Heart left ventricle (tissue), 16 donors: Measurements from ENCODE around the gene SYNGAP1. TPM values are rescaled to one million over a fixed set of nuclear protein-coding genes. Genes with fewer than 3 reads are reported as not detected.

Source experiments
- ATAC-seq, 4 donors: fragments of 200-7000 bp; cut with Tn5 transposase; one replicate each; pipeline ENCODE4 v1.9.1; 2020 to 2022; ENCODE audit warnings: moderate library complexity in 4 of 4, mild to moderate bottlenecking in 3 of 4, moderate number of reproducible peaks in 1 of 4
- DNase-seq, 5 donors: peaks; one replicate each; pipeline ENCODE4 v3.0.0-alpha.2; 2020
- H3K27ac ChIP-seq, 12 donors: fragments of 200-600 bp; sonication (generic) in 4 of 12; one replicate each; pipeline versions ENCODE4 v1.5.0 to v1.8.0; 2016 to 2022; ENCODE audit warnings: mild to moderate bottlenecking in 2 of 12
- H3K27me3 ChIP-seq, 9 donors: fragments of 200-600 bp; sonication (generic) in 2 of 9; one replicate each; pipeline versions ENCODE4 v1.5.1 to v1.8.0; 2016 to 2022; ENCODE audit warnings: mild to moderate bottlenecking in 3 of 9
- H3K36me3 ChIP-seq, 9 donors: fragments of 200-600 bp; sonication (generic) in 2 of 9; one replicate each; pipeline versions ENCODE4 v1.5.0 to v1.8.0; 2018 to 2022; ENCODE audit warnings: mild to moderate bottlenecking in 2 of 9
- H3K4me1 ChIP-seq, 12 donors: fragments of 200-600 bp; sonication (generic) in 4 of 12; one replicate each; pipeline versions ENCODE4 v1.5.0 to v1.8.0; 2016 to 2022; ENCODE audit warnings: mild to moderate bottlenecking in 3 of 12
- H3K4me3 ChIP-seq, 12 donors: fragments of 200-600 bp; sonication (generic) in 4 of 12; one replicate each; pipeline versions ENCODE4 v1.5.0 to v1.8.0; 2017 to 2022; ENCODE audit warnings: mild to moderate bottlenecking in 9 of 12, moderate library complexity in 4 of 12
- H3K9me3 ChIP-seq, 12 donors: fragments of 200-600 bp; sonication (generic) in 4 of 12; one replicate each; pipeline versions ENCODE4 v1.5.0 to v1.8.0; 2016 to 2022; ENCODE audit warnings: mild to moderate bottlenecking in 1 of 12
- POLR2A ChIP-seq, 2 donors: fragments of 450-650 bp; IDR thresholded peaks; one replicate each; pipeline ENCODE4 v1.6.1; 2017; ENCODE audit warnings: antibody characterized with exemption in 2 of 2, mild to moderate bottlenecking in 2 of 2, moderate library complexity in 2 of 2
- WGBS, 4 donors: extraction: QIAGEN DNeasy Blood & Tissue Kit in 2 of 4; methylation state at CpG; one replicate each; pipeline versions ENCODE4 v1.1.5 to v1.1.7; 2013 to 2018; 5-methylcytosine and 5-hydroxymethylcytosine counted together
- intact Hi-C, 10 donors: fragments of 100-400 bp; cut with DNase I; formaldehyde crosslinking; loops; one replicate each; pipeline versions ENCODE4 v1.11.1 to v1.14.2; 2022
- polyA plus RNA-seq, 2 donors: library from polyadenylated mRNA; stranded (reverse); fragments of 200-250 nt; gene quantifications; one replicate each; pipeline ENCODE4 v1.2.3, GENCODE V29; 2013
- total RNA-seq, 9 donors: library from RNA; depleted of rRNA in 2 of 9; stranded (reverse); fragments of >200 nt in 2 of 9; fragmentation: NEBNext Ultra II Directional in 3 of 9; extraction: Animal tissue kit (Norgen Biotek cat#: 25700) in 3 of 9; gene quantifications; one replicate each; pipeline versions ENCODE4 v1.1.0 to v1.2.4, GENCODE V29; 2016 to 2023
- TF ChIP-seq, protein P1 (sequence below), 12 donors: fragments of 200-600 bp; sonication (generic) in 4 of 12; IDR thresholded peaks; one replicate each; pipeline versions ENCODE4 v1.5.0 to v1.8.0; 2018 to 2022; ENCODE audit warnings: antibody characterized with exemption in 12 of 12, mild to moderate bottlenecking in 5 of 12
- donor health status: ischemic (EF 13 %, LVEDD 7.1; RV severe dilation, severe dysfunction).
- donor health status: healthy with polysubstance abuse.
- donor health status: DM: no; HTN: yes; CAD: no.
- donor health status: DM: no; HTN: no; CAD: no.
- donor health status: ischemic (EF 25% LVEDD 6.9; RV normal size, moderate dysfunction).
- donor health status: ischemic (EF 25% LVEDD 5.7; RV mildly dilated, moderate dysfunction).
- donor health status: healthy.
- donor health status: DM: yes; HTN: yes; CAD: no.
- donor health status: ischemic (EF 35%, LVEDD 5.7; RV mildly dilated, moderate dysfunction).
- donor health status: nonischemic (EF 11% LVEDD 7.7; RV severe dilation, severe dysfunction).
- donor health status: DM: yes; HTN: yes; CAD: no.
- donor health status: PGD.
- donor health status: ischemic (EF 29% LVEDD 5.4; RV normal size, mild dysfunction).
- donor health status: nonischemic (EF 23%, LVEDD 6.1; RV moderate dilation, normal function).

The SYNGAP1 gene
- total and polyA plus RNA-seq, 11 donors = 2.4 to 9.9 (median 5.0) TPM

DNA sequence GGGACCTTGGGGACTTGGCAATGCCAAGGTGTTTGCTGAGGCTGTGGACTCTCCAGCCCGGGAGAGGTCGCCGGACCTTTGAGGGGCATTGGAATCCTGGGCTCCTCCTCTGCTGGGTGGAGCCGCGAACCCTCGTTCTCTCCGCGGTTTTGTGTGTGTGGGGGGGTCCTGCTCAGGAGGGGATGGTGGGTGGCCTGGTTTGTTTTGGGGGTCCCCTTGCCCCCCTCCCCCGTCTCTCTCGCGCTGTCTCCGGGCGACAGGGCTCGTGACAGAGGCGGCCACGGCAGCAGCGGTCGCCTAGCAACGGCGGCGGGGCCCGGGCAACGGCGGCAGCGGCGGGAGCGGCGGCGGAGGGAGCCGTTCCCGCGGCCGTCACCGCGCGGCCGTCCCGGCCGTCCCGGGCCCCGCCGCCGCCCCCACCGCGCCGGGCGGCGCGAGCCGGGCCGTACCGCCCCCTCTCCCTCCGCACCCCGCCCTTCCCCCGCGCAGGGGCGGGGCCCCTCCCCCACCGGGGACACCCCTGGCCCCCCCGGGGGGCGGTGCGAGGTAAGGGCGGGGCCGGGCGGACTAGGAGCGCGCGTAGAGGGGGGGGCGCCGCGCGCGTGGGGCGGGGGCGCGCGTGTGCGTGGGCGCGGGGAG lies 7.8 kb downstream of the SYNGAP1 start:
- peak in 2 of 4 donors; percentile 2 to 5 for ATAC-seq
- Histone ChIP-seq H3K27me3 (no peaks in the 10 kb centered on the region), H3K4me3 (peak overlapping the region; percentile 23 to 76 (median 68)), H3K9me3 (no peaks in the 10 kb centered on the region), H3K4me1 (peaks cover 0 to 70% (median 53%) of the 10 kb centered on the region in 12 donors), H3K27ac (peak overlapping the region in 11 of 12 donors; percentile 62 to 98 (median 82)), H3K36me3 (no peaks in the 10 kb centered on the region)
- peak; percentile 52 to 80 (median 59) for DNase-seq
- intact Hi-C loops = loop anchor here in 4 of 10 donors (2.0 to 10.0 kb wide), 4 partner anchors 35 to 147 kb away; partner anchors contain the start of gene KIFC1 (in 2 of the 4)
- 0 to 3% (median 1%) methylated on average over 8 to 79 of the region's 79 CpGs for WGBS, 4 donors
- no peak for TF ChIP-seq POLR2A (IDR thresholded peaks at IDR 0.05)
- TF ChIP-seq, protein P1, sequence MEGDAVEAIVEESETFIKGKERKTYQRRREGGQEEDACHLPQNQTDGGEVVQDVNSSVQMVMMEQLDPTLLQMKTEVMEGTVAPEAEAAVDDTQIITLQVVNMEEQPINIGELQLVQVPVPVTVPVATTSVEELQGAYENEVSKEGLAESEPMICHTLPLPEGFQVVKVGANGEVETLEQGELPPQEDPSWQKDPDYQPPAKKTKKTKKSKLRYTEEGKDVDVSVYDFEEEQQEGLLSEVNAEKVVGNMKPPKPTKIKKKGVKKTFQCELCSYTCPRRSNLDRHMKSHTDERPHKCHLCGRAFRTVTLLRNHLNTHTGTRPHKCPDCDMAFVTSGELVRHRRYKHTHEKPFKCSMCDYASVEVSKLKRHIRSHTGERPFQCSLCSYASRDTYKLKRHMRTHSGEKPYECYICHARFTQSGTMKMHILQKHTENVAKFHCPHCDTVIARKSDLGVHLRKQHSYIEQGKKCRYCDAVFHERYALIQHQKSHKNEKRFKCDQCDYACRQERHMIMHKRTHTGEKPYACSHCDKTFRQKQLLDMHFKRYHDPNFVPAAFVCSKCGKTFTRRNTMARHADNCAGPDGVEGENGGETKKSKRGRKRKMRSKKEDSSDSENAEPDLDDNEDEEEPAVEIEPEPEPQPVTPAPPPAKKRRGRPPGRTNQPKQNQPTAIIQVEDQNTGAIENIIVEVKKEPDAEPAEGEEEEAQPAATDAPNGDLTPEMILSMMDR (IDR thresholded peaks at IDR 0.05) = peak in 1 of 12 donors; percentile 26

DNA sequence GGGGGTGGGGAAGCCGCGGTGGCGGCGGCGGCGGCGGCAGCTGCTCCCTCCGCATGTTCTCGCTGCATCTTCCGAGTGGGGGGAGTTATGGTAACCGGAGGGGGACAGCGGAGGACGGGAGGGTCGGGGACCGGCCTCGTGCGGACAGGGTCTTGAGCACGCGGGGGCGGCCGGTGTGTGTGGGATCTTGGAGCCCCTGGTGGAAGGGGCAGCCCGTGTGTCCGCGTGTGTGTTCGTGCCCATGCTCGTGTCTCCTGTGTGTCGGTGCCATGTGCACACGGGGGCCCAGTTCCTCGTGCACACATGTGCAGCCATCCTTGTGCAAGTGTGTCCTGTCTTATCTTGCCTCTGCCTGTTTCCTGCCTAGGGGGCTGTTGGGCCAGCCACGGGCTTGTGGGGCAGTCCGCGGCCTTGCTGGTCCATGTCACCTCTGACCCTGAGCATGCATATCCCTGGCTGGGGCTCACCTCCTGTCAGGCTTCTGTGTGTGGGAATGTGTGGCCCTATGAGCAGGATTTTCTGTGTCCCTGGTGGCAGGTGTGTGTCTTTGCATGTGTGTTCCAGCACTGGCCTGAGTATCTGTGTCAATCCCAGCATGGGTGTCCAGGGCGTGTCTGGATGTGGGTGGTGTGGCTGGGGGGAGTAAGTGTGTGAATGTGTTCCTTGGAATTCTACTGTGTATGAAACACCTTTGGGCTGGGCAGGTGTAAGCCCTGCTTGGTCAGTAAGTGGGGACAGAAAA lies 8.5 kb downstream of the SYNGAP1 start:
- H3K4me1 ChIP-seq = peaks cover 0 to 76% (median 56%) of the 10 kb centered on the region in 12 donors
- TF ChIP-seq, protein P1 (IDR thresholded peaks at IDR 0.05) = peak in 4 of 12 donors; percentile 5 to 17 (median 13)
- no peak for TF ChIP-seq POLR2A (IDR thresholded peaks at IDR 0.05)
- 7 to 32% (median 8%) methylated on average over 8 to 33 of the region's 33 CpGs for WGBS, 4 donors
- no peaks in the 10 kb centered on the region for H3K9me3 ChIP-seq
- no peak for ATAC-seq
- intact Hi-C loops = loop anchor here in 3 of 10 donors (5.0 to 10.0 kb wide), 2 partner anchors 36 to 146 kb away; partner anchors contain the start of gene KIFC1 (in 1 of the 3)
- no peaks in the 10 kb centered on the region for H3K27me3 ChIP-seq
- no peaks in the 10 kb centered on the region for H3K36me3 ChIP-seq
- H3K4me3 ChIP-seq = peak overlapping the region in 11 of 12 donors; percentile 17 to 76 (median 68)
- peak overlapping the region in 11 of 12 donors; percentile 26 to 98 (median 67) for H3K27ac ChIP-seq
- DNase-seq = peak in 2 of 5 donors; percentile 29 to 38

DNA sequence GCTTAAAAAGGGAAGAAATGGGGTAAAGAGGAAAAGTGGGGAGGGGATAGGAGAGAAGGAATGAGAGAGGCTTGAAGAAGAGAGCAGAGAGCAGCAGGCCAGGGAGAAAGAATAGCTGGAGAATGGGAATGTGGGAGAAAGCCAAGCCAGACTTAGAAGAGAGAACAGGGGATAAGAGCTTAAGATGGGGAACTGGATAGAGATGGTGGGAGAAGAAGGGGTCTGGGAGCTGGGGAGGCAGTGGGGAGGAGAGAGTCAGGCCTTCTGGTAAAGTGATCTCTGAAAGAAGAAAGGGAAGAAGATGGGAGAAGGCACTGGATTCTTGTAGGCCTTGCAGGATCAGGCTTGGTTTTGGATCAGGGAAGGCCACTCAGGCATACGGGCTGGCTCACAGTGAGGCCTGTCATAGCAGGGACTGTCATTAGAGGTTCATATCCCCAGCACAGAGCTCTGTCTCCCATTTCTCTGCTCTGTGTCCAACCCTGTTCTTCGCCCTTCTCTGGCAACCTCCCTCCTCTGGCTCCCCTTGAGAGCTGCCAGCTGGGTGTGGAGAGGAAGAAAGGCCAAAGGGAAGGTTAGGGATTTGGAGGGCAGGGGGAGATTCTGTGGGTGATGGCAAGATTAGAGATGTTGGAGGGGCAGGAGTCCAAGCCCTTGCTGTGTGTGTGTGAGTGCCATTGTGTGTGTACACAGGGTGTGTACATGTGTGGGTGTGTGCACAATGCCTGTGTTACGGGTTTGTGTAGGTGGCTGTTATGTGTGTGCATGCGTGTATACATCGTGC lies 9.3 kb downstream of the SYNGAP1 start:
- no peaks in the 10 kb centered on the region for H3K9me3 ChIP-seq
- peak overlapping the region in 10 of 12 donors; percentile 47 to 98 (median 70) for H3K27ac ChIP-seq
- no peaks in the 10 kb centered on the region for H3K27me3 ChIP-seq
- WGBS, 4 donors = 58 to 66% (median 61%) methylated on average over 5 of the region's 5 CpGs
- peaks cover 0 to 79% (median 57%) of the 10 kb centered on the region in 12 donors for H3K4me1 ChIP-seq
- peak in 1 of 5 donors; percentile 20 for DNase-seq
- H3K4me3 ChIP-seq = peak overlapping the region in 1 of 12 donors; percentile 75
- no peaks in the 10 kb centered on the region for H3K36me3 ChIP-seq
- intact Hi-C loops = loop anchor here in 3 of 10 donors (5.0 to 10.0 kb wide), 2 partner anchors 37 to 146 kb away; partner anchors contain the start of gene KIFC1 (in 1 of the 3)
- ATAC-seq = no peak
- TF ChIP-seq, protein P1 (IDR thresholded peaks at IDR 0.05) = no peak
- no peak for TF ChIP-seq POLR2A (IDR thresholded peaks at IDR 0.05)
